HS-5 (cell line): Measurements from ENCODE around the gene CHD6.

Experiments used
- DNase-seq: peaks from one replicate; pipeline ENCODE4 v3.0.0-alpha.2; 2012; ENCODE audit warnings: low read depth

CHD6 gene

GRCh38 chr20:41366546-41367392, 251.4 kb downstream of the CHD6 start, which contains the start of gene EMILIN3:
Gene EMILIN3 (minus strand): TSS chr20:41366818. CDS start chr20:41366634, 184 bp downstream.
- DNase-seq = no peak

- no peak for DNase-seq
Observed at GRCh38 chr20:41365777-41366545, 252.2 kb downstream of the CHD6 start.

- DNase-seq = no peak
Observed at GRCh38 chr20:41364967-41365765, 253.0 kb downstream of the CHD6 start.

- DNase-seq = no peak
Observed at GRCh38 chr20:41364236-41364855, 253.8 kb downstream of the CHD6 start.

- no peak for DNase-seq
Observed at GRCh38 chr20:41363601-41364000, 254.6 kb downstream of the CHD6 start.

- no peak for DNase-seq
Observed at GRCh38 chr20:41362748-41363140, 255.4 kb downstream of the CHD6 start.

- no peak for DNase-seq
Observed at GRCh38 chr20:41361757-41362747, 256.1 kb downstream of the CHD6 start.

GRCh38 chr20:41360831-41361756, 257.1 kb downstream of the CHD6 start:
- DNase-seq = no peak

- no peak for DNase-seq
Observed at GRCh38 chr20:41359541-41360011, 258.6 kb downstream of the CHD6 start.

GRCh38 chr20:41358717-41359116, 259.5 kb downstream of the CHD6 start:
- no peak for DNase-seq

GRCh38 chr20:41358230-41358629, 259.9 kb downstream of the CHD6 start:
- no peak for DNase-seq

GRCh38 chr20:41357424-41358163, 260.6 kb downstream of the CHD6 start:
- DNase-seq = no peak

GRCh38 chr20:41356951-41357350, 261.2 kb downstream of the CHD6 start:
- DNase-seq = no peak

GRCh38 chr20:41355598-41356203, 262.5 kb downstream of the CHD6 start:
- DNase-seq = no peak

- DNase-seq = no peak
Observed at GRCh38 chr20:41355192-41355591, 263.0 kb downstream of the CHD6 start.

GRCh38 chr20:41353530-41353929, 264.6 kb downstream of the CHD6 start:
- DNase-seq = no peak

GRCh38 chr20:41352666-41353065, 265.5 kb downstream of the CHD6 start:
- no peak for DNase-seq

GRCh38 chr20:41352106-41352505, 266.1 kb downstream of the CHD6 start:
- no peak for DNase-seq
